ELF-1 (cell line): Measurements from ENCODE around the gene SLC4A4.

Experiments used
- DNase-seq: peaks from one replicate; pipeline ENCODE4 v3.0.0-alpha.2; 2016; ENCODE audit warnings: low read depth, low spot score

Gene SLC4A4

DNA sequence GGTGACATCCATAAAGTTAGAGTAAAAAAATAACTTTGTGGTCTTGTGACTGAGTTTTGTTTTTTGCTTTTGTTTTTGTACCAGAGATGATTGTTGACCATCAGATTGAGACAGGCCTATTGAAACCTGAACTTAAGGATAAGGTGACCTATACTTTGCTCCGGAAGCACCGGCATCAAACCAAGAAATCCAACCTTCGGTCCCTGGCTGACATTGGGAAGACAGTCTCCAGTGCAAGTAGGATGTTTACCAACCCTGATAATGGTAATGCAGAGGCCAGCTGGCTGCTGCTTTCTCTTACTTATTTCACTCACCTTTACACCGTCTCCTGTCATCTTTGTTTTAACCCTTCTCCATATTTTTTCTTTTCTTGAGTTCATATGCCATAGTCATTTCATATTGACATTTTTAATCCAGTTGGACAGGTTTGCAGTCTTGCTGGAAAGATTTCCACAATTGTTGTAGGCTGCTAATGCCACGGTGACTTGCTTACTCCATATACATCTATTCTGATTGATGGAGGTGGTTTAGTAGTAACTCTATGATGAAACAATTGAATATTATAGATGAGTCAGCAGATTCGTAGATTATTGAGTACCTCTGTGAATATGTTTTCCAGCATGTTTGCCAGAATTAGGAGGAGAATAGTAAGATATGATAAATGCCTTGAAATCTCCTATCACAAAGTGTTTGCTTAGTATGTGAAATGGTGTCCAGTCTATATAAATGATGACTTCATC, 18.3 kb downstream of the SLC4A4 start:
- no peak for DNase-seq

DNA sequence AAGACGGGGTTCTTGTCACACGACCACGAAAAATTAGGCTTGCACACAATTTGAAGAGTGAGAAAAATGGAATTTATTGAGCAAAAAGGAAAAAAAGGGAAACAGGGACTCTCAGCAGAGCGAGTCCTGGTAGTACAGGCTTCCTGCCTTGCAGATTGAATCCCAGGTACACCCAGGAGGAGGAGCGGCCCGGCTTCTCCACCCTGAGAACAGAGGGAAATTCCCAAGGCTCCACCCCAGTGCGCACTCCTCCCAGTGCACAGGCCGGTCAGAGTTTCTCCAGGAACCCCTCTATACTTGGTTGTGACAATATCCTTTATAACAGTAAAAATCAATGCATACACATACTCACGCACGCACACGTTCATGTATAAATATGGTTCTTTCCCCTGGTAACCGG, 22.0 kb downstream of the SLC4A4 start:
- no peak for DNase-seq

DNA sequence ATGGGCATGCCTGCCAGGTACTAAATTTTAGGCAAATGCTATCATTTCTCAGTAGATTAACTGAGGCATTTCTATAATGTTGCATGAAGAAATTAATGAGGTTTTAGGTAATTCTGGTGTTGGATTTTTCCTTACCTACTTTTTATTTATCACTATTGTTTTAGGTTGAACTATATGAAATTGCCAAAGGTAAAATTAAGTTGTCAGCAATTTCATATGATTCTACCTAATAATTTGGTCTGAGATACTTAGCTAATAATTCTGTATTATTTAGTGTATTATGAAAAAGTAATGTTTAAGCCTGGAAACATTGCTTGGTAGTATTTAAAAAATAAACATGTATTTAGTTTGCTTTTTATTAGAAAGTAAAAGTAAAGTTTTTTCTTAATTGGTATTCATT, 22.7 kb downstream of the SLC4A4 start:
- DNase-seq: no peak

DNA sequence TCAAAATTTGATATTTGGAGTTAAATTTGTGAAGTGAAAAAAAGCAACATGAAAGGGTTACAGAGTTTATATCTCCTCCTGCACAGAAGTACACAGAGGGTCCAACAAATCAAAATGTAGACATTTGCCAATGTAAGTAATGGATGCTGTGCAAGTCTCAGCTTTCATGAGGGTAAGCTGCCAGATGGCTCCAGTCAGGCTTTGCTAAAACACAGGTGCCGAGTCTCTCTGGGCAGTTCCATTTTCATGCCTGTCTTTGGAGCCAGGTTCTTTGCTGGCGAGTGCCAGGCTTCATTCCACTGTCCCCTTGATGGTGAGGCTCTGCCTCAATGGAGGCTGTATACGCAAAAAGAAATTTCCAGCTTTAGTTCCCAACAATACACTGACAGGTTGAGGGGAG, 27.9 kb downstream of the SLC4A4 start:
- DNase-seq: no peak

DNA sequence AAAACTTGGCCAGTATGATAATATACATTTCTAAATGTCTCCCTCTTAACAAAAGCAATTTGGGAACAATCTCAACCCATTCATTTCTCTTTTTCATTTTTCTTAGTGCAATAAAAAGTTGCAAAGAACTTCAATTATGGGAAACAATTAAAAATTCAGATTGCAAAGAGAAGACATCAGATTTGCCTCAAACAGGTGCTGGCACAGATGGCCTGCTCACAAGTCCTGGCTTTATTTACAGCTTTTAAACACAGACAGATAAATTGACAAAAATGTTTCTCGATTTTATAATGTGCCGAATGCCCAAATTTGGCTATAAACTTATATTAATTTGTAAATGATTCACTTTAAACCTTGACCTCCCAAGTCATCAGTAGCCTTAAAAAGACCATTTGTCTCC, 28.7 kb downstream of the SLC4A4 start:
- DNase-seq: no peak

DNA sequence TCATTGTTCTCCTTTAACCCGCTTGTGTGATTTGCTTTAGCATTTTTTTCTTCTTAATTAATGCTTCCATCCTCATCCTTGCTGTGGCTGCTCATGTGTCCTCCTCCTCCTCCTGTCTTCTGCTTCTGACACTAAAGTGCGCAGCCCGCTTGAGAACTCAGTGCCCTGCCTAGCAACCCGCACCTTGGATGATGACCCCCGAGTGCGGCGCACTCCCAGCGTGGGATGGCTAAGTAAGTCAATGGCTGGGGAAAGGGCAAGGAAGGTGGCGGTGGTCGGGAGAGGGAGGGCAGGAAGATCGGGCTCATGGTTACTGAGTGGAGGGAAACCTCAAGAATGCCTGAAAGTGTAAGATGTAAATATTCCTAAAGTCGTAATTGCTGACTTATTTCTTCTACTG, 30.1 kb downstream of the SLC4A4 start:
- DNase-seq: no peak

DNA sequence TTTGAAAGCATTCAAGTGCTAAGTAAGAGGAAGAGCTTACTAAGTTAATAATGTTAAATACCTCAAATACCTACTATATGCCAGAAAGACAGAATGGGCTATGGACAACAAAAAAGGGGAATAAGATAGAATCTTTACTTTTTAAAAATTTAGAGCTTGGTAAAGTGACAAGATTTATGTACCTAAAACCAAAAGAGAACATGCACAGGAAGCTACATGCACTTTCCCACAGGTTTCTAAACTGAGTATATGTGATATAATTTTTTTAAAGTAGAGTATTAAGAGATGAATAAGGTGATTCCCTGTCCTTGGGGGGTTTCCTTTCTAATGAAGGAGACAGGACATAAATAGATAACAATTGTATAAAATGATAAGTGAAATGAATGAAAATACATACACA, 30.7 kb downstream of the SLC4A4 start:
- DNase-seq: no peak

DNA sequence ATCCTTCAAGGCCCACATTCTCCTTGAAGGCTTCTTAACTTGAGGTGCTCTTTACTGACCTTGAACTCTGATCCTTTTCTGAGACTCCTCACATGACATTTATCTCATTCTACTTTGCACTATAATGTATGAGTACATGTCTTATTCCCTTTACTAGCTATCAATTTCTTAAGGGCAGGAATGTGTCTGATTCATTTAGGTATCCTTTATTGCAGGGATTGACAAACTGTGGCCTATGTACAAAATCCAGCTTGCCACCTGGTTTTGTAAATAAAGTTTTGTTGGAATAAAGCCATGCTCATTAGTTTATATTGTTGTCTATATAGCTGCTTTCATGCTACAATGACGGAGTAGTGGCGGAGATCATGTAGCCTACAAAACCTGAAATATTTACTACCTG, 36.7 kb downstream of the SLC4A4 start:
- no peak for DNase-seq

DNA sequence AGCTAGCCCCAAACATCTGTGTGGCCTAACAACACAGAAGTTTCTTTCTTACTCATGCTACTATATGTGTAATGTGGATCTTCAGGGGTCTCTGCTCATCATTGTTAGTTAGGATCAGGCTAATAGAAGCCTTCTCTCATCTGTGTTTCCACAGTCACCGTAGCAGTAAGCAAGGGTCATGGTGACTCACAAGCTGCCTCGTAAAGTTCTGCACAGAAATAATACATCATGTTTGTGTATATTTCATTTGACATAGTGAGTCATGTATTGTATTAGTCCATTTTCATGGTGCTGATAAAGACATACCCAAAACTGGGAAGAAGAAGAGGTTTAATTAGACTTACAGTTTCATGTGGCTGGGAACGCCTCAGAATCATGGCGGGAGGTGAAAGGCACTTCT, 38.7 kb downstream of the SLC4A4 start:
- no peak for DNase-seq

DNA sequence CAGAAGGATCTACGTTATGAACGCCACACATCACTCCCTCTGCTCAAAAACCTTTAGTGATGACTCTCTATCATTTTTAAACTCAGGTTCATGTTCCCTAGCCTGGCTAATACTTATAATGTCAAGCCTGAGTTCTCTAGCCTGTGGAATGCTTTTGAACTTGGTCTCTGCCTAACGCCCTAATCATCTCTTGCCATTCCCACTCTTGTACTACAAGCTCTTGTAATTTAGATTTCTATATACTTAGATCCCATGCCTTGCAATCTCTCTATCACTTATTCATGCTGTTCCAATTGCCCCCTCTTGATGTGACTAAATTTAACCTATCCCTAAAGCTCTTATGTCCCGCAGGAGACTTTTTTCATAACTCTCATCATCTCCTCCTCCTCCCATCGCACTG, 40.3 kb downstream of the SLC4A4 start:
- no peak for DNase-seq

DNA sequence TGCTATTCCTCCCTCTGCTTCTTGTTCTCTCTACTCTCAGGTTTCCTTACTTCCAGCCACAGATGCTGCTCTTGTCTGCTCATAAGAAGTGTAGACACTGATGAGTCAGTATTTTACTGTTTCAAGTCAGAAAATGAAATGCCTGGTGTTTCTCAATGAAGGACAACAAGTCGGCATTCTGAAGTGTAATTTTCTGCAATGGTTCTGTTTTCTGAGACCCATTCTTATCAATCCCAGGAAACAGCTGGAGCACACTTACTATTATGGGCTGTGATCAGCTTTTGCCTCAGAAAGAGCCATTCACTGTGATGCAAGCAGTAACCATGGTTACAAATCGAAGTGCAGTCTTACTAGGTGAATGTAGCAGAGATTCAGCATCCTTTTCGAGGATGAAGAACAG, 42.0 kb downstream of the SLC4A4 start:
- no peak for DNase-seq

DNA sequence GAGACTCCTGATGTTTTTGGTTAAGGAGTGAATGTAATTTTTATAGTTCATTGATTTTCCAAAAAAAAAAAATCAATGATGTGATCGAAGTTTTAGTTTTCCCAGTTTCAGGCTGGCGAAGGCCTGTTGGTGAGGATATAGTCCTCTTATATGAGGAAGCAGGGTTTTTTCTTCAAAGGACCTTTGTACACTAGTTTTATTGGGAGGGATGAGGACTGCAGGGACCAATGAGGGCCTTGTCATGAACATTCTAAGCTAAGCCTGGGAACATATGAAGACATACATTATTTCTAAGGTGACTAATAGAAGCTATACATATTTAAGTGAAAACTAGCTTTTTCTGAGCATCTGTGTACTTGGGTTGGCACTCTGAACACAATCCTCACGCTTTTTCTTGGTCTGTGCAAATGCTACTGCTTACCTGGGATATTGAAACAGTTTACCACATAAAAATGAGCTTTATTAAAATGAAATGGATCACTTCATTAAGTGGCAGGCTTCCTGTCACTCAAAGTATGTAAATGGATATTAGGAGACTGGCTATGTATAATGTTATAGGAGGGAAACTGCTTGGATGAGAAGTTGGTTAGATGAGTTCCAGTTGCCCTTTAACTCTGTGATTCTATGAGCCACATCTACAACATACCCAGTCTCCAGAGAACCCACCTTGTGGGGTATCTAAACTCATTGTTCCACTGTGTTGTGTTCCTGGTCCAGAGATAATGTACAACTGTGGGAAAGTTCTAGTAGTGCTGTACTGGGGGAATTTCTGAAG, 43.5 kb downstream of the SLC4A4 start:
- no peak for DNase-seq

DNA sequence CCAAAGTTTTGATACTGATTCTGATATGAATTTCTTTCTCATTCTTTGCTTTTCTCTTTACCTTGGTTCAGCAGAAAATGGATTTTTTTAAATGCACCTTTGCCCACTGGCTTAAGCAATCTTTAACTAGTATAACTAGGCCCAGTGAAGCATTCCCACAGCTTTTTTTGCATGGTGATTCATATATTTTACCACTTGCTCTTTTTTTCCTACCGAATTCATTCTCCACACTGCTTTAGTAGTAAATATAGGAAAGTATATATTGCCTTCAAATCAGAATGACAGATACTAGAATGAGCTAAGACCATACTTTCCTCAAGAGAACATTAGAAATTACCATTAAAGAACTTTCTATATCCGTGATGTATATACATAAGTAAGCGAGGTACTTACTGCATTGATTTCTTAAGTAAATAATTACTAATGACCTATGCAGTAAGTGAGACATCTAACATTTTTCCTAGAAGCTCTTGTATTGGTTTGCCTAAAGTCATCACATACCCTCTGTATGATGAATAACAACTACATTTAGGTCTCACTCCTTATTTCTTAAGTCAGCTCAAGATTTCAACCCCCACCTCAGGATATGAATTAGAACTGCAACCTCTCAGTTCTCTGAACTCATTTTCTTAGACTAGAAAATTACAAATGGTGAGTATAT, 44.2 kb downstream of the SLC4A4 start:
- no peak for DNase-seq

DNA sequence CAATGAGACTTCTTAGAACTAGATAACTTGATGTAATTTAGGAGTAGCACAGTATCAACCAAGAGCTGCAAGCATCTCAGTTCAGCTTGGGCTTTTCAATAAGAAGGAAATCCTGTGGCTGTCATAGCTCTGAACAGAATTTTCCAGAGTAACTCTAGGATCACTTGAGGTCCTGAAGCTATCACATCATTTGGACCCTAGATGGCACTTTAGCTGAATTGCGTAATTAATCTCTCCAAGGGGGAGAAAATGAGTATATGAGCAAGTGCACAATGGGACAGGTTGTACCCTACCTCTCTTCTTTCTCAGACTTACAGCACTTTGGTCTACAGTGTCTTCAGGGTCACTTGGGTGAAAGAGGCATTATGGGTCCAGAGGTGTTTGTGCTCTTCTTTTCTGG, 45.2 kb downstream of the SLC4A4 start:
- DNase-seq: no peak

DNA sequence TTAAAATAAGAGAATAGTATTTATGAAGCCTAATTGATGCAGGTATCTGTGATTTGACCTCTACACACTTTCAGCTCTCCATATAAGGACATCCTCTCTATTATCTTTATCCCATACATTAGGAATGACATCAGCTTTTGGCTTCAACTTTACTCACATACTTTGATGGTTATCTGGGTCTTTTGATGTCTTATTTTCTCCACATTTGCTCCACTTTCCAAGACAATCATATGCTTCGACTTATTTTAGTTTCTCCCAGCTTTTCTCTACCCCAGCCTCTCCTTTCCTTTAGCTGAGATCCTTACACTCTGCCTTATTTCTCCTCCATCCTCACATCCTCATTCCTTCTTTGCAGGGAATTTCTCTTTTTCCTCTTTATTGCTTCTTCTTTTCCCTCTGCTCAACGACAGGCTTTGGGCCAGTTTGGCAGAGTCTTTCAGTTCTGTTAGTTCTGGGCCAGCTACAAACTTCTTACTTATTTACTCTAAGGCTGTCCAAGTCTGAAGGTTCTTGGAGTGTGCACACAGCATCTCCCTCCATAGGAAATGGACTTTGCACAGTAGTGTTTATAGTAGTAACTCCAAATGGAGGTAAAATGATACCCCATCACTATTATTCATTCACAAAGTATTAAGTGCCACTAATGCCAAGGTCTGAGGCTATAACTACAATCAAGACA, 50.5 kb downstream of the SLC4A4 start:
- DNase-seq: no peak

DNA sequence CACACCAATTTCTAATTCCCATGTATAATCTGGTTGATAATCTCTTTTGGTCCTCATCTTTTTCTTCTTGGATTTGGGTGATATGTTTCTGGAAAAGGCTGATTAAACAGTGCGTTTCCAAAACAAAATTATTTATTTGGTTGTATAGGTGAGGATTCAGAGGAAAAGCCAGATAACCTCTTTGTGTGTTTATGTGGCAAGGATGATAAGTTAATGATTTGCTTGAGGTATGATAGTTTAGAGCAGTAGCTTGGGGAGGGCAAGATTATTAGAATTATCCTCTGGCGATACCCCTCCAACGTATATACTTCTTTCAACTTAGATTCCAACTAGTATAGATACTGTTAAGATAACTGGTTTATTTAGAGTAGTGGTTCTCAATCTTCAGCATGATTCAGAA, 53.3 kb downstream of the SLC4A4 start:
- DNase-seq: no peak

DNA sequence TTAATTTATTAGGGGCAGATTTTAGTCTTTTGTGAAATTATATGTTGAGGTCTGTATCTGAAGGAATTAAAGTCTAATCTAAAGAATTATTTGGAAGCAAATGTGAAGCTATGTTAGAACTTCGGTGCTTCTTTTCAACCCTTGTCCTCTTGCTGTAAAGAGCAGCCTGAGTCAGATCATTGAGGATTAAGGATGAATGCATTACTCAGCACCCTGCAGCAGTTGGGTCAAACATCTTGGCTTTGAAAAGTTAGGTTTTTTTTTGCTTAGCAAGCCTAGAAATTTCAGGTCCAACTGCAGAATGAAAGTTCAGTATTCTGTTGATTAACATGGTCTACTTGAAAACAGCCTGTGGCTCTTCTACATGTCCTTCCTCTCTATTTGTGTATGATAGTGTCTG, 57.6 kb downstream of the SLC4A4 start:
- DNase-seq: no peak

DNA sequence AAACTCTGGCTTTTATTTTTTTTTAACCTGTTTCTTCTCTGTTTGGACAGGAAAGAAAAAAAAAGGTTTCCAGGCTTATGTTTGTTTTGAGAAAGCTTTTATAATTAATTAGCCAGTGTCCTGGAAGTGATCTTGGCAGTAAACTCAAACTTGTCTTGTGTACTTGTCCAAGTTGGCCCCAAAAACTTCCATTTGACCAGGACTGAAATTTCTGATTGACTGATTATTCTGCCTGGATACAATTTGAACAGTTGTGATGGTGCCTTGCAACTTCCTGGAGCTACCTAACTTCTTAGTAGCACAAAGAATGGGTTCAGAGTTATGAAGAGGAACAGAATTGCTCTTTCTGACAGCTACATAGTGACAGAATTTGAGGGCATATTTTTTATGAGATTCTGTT, 62.0 kb downstream of the SLC4A4 start:
- DNase-seq: no peak

DNA sequence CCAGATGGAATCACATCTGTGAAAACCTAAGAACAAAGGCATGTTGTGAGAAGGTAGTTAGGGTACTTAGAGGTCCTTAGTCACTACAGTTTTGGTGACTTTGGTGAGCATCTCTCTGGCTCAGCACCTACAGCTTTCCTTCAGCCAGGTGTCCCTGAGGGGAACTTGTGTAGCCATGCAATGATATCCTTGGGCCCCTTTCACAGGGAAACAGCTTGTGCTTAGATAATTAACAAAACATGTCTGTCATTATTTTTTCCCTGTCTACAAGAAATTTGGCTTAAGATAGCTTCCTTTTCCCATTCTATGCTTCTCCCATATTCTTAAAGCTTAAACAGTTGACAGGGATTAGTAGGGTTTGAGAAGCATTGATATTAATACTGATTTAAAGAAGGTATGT, 63.8 kb downstream of the SLC4A4 start:
- no peak for DNase-seq

DNA sequence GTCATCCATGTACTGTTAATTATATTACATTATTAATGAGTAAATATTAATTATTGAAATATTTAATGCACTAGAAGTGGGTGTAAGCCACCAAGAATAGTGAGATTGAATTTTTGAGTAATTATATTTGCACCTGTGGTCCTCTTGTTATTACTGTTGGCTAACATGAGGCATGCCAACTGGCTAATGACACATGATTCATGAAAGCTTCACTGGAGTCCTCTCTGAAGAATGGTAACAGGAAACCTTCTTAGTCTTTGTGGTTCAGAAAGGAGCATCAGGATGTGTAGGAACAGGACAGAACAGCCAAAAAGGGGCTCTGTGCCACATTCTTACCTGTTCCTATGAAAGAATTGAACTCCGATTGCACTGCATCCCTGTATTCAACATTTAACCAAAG, 65.2 kb downstream of the SLC4A4 start:
- no peak for DNase-seq

DNA sequence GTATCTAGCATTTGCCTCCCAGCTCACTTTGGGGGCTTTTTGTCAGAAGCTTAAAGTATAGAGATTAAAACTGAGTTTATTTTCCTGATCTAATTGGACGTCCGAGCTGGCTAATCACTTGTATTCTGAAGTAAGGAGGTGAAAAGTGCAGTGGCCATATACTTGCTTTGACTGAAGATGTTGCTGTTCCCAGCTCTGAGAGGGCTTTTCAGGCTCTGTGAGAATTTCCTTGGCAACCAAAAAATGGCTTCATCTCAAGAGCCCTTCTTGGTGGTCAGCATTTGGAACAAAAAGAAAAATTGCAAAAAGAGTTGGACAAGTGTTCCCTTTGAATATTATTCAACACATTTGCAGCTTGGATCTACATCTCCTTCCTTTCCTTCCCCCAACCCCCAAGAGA, 67.0 kb downstream of the SLC4A4 start:
- no peak for DNase-seq

DNA sequence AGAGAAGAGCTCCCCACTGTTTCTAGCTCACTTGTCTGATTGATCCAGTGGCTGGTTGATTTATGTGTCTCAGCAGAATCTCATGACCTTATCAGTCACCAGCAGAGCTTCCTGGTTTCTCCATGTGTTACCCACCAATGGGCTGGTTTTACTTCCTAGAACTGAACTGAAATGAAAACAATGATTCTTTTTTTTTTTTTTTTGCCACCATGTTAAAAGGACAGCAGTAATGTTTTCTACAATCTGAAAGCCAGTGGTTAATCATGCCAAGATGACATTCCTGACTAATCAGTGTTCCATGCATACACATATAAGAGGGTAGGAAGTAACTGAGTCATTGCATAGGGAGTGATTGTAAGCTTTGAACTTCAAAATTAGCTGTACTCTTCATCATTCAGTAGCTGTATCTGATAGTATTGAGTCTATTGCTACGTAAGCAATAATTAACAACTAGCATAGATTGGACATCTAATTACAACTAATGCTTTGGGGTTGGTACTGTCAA, 67.7 kb downstream of the SLC4A4 start:
- no peak for DNase-seq
